GM12874 (cell line): Measurements from ENCODE around the gene CTNNA3.
A peak's percentile ranks its signal among the peaks of the same experiment; 100 is the strongest.

Source experiments
- TF ChIP-seq, protein P1 (sequence below): IDR thresholded peaks from 2 replicates; pipeline ENCODE4 v1.5.1; 2011; ENCODE audit warnings: low read depth, mild to moderate bottlenecking, control low read depth, low read length, moderate library complexity; ENCODE audit not compliant: insufficient read depth

CTNNA3 gene

DNA sequence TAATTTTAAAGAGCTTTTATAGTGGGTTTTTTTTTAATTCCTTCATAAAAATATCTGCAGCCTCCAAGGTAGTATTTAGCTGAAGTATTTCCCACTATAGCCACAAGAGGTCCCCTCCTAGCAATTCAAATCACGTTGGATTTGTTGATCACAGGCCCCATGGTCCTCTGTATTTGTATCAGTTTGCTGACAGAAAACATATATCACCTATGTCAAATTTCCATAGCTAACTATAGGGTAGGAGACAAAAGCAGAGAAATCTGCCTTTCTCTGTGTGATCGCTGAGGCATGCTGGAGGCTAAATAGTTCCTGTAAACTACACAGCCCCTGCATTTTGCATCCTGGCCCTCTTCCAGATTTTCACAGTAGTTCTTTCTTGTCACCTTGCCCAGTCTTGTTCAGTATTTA lies 1.7 kb upstream of the CTNNA3 start:
- TF ChIP-seq, protein P1, sequence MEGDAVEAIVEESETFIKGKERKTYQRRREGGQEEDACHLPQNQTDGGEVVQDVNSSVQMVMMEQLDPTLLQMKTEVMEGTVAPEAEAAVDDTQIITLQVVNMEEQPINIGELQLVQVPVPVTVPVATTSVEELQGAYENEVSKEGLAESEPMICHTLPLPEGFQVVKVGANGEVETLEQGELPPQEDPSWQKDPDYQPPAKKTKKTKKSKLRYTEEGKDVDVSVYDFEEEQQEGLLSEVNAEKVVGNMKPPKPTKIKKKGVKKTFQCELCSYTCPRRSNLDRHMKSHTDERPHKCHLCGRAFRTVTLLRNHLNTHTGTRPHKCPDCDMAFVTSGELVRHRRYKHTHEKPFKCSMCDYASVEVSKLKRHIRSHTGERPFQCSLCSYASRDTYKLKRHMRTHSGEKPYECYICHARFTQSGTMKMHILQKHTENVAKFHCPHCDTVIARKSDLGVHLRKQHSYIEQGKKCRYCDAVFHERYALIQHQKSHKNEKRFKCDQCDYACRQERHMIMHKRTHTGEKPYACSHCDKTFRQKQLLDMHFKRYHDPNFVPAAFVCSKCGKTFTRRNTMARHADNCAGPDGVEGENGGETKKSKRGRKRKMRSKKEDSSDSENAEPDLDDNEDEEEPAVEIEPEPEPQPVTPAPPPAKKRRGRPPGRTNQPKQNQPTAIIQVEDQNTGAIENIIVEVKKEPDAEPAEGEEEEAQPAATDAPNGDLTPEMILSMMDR: peak; percentile 48; the same call in 1 of the 2 replicates

DNA sequence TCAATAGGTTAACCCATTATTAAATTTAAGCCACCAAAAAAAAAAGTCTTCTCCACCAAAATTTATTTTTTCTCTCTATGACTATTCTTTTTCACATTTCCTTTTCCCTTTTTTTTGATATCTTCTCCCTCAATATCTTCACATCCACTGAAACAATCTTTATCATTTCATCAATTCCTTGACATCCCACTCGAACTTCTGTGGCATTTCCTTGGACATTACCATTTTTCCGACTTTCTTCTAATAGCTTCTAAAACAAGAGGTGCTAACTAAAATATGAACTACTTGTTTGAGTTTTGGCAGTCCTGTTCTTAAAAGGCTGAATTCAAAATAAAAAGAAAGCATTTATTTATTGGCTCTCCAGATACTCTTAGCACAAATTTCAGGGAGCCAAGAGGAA lies 684 bp upstream of the CTNNA3 start:
- TF ChIP-seq, protein P1: no peak

DNA sequence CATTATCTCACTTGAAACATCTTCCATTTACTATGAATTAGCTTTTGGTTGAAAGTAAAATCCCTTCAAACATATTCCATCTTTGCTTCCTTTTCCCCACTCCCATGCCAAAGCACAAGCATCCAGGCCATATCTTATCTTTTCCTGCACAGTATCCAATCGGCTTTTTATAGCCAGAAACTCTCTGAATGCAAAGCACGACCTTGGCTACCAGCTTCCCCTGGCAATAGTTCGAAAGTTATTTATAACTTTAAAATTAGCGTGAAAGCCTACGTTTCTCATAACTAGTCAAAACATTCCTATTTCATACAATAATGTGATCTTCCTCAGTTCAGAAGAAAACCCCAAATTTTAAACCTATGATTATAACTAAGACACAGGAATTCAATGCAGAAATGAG lies 440 bp downstream of the CTNNA3 start:
- TF ChIP-seq, protein P1: no peak

DNA sequence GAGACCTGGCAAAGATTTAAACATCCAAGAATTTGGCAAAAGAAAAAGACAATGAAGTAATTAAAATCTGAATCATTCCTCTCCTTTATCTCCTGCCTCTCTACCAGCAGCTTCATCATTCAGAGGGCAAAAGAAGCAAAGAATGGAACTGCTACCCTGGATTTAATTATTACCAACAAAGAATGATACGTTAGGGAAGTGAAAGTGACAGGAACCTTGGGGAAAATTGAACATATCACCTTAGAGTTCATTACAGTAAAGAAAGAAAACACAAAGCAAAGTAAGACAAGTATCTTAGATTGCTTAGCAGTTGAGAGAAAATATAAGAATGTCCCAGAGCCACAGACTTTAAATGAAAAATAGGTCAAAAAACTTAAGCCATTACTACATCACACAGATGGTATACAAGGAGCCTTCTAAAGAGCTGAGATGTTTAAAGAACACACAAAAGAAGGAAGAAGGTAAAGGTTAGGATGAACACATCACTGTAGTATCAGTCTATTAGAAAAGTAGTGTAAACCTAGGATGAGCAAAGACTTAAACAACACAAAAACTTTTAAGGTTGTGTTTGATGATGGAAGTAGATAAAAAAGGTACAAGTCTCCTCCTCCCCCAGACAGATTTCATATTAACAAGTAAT lies 17.5 kb downstream of the CTNNA3 start:
- TF ChIP-seq, protein P1: no peak

DNA sequence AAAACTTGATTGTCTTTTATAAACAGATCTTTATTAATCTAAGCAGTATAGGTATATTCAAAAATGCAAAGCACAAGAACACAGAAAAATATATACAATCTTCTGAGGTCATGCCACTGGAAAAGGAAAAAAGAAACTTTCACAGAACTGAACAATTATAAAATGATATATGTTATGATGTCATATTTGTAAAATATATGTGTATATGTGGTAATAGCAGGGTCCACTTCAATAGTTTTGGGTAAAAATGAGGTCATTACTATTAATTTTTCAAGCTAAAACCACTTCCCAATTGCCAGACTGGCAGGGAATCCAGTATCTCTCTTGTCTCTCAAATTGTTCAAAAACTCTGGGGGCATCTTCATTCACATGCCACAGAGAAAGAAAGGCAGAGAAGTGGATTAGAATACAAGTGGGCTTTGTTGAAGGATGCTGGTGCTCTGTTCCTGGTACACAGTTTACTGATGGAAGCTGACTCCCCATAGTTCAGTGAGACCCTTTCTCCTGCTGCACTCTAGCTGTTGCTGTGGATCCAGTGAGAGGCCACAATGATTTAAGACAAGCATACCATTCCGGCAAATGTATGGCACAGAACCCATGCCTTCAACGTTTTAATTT lies 19.7 kb downstream of the CTNNA3 start:
- TF ChIP-seq, protein P1: no peak

DNA sequence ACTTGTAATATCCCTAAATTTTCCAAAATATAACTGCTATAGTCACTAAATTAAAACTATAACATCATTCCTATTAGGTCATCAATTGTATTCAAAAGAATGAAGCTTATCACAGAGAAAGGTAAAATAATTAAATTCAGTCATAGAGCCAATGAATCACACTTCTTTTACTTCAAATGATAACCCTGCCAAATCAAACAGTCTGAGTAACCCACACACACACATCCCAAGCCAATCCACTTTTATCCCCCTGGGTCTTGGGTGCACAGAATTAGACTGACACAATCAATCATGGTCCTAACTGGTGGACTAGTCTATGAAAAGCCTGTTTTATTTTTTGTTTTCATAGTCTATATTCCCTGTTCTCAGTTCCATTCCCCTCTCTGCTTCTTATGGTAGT lies 25.6 kb downstream of the CTNNA3 start:
- TF ChIP-seq, protein P1: no peak

DNA sequence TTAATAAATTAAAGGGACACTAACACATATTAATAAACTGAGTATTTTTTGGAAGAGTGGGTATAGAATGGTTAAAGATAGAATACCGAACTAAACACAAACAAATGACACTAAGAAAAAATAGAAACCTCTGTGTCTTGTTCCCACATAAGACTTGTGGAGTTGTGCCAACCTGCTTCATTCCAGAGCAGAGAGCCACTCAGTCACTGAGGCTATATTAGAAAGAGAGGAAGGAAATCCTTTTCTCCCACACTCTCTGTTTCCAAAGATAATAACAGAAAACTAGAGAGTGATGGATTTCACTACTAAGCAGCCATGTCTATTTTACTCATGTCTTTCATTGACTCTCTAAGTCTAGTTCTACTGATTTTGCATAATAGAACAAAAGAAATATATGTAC lies 26.0 kb downstream of the CTNNA3 start:
- TF ChIP-seq, protein P1: no peak
